Thyroid gland (tissue), 4 donors: Measurements from ENCODE around the gene DEFB114.

Source experiments
- POLR2A ChIP-seq, 2 donors: fragments of 450-650 bp; IDR thresholded peaks; one replicate each; pipeline ENCODE4 v1.6.1; 2017; ENCODE audit warnings: antibody characterized with exemption in 2 of 2, mild to moderate bottlenecking in 2 of 2, moderate library complexity in 1 of 2
- TF ChIP-seq, protein P1 (sequence below), 6 experiments: fragments of 200-600 bp in 3 of 6; fragments of 450-650 bp in 3 of 6; sonication (generic) in 3 of 6; IDR thresholded peaks; one replicate each; pipeline ENCODE4 v1.5.1; 2016 to 2019; ENCODE audit warnings: antibody characterized with exemption in 6 of 6, mild to moderate bottlenecking in 2 of 6, inconsistent platforms in 1 of 6, moderate library complexity in 1 of 6

DNA sequence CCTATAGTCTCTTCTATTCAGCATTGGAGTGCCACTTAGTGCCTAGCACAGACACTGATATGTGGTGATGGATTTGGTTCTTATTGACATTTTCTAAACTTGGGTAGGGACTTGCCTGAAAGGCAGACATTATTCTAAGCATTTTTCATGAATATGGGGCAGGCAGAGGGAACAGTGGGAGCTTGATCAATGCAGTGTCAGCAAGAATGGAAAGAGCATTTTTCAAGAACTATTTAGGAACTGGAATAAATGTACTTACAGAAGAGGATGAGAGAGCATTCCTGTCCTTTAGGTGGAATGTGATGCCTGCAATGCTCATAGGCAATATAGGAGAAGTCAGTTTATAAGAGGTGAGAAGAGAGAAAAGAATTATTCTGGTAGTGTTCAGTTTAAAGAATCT is 26.2 kb downstream of the DEFB114 start:
- TF ChIP-seq, protein P1, sequence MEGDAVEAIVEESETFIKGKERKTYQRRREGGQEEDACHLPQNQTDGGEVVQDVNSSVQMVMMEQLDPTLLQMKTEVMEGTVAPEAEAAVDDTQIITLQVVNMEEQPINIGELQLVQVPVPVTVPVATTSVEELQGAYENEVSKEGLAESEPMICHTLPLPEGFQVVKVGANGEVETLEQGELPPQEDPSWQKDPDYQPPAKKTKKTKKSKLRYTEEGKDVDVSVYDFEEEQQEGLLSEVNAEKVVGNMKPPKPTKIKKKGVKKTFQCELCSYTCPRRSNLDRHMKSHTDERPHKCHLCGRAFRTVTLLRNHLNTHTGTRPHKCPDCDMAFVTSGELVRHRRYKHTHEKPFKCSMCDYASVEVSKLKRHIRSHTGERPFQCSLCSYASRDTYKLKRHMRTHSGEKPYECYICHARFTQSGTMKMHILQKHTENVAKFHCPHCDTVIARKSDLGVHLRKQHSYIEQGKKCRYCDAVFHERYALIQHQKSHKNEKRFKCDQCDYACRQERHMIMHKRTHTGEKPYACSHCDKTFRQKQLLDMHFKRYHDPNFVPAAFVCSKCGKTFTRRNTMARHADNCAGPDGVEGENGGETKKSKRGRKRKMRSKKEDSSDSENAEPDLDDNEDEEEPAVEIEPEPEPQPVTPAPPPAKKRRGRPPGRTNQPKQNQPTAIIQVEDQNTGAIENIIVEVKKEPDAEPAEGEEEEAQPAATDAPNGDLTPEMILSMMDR (IDR thresholded peaks at IDR 0.05) = no peak
- no peak for TF ChIP-seq POLR2A (IDR thresholded peaks at IDR 0.05)
